DND-41 (cell line): ENCODE data around the gene HOXA2.

ENCODE experiments used
- ATAC-seq: fragments of 200-7000 bp; cut with Tn5 transposase; 3 replicates; pipeline ENCODE4 v1.9.1; 2021; ENCODE audit warnings: low read depth; ENCODE audit not compliant: insufficient read depth
- DNase-seq: peaks from one replicate; pipeline ENCODE4 v3.0.0-alpha.2; 2020
- H2AFZ ChIP-seq: 2 replicates; pipeline ENCODE4 v1.6.0; 2012; ENCODE audit warnings: low read depth, low read length
- H3K27ac ChIP-seq: 2 replicates; pipeline ENCODE4 v1.5.1; 2012; ENCODE audit warnings: low read length, inconsistent platforms
- H3K27me3 ChIP-seq: fragments of 200-600 bp; sonication (generic); 2 replicates; pipeline ENCODE4 v1.6.0; 2012; ENCODE audit warnings: low read length, mild to moderate bottlenecking, inconsistent platforms; ENCODE audit not compliant: insufficient read depth, poor library complexity
- H3K36me3 ChIP-seq: 2 replicates; pipeline ENCODE4 v1.5.1; 2012; ENCODE audit warnings: low read length, inconsistent platforms; ENCODE audit not compliant: insufficient read depth
- H3K4me1 ChIP-seq: 2 replicates; pipeline ENCODE4 v1.5.1; 2012; ENCODE audit warnings: mild to moderate bottlenecking, low read length; ENCODE audit not compliant: insufficient read depth
- H3K4me2 ChIP-seq: 2 replicates; pipeline ENCODE4 v1.6.0; 2012; ENCODE audit warnings: mild to moderate bottlenecking, moderate library complexity, low read length, inconsistent platforms; ENCODE audit not compliant: insufficient read depth
- H3K4me3 ChIP-seq, 2 experiments: fragments of 200-600 bp in 1 of 2; shearing (Covaris generic) in 1 of 2; 2 replicates each; pipeline ENCODE4 v1.5.1; 2012 to 2016; ENCODE audit warnings: inconsistent platforms in 2 of 2, low read length in 2 of 2, mild to moderate bottlenecking in 2 of 2, low read depth in 1 of 2, moderate library complexity in 1 of 2
- H3K79me2 ChIP-seq: 2 replicates; pipeline ENCODE4 v1.6.0; 2012; ENCODE audit warnings: low read length, inconsistent platforms; ENCODE audit not compliant: insufficient read depth
- H3K9ac ChIP-seq: 2 replicates; pipeline ENCODE4 v1.6.0; 2012; ENCODE audit warnings: low read depth, mild to moderate bottlenecking, inconsistent platforms, low read length, moderate library complexity
- H3K9me3 ChIP-seq: 2 replicates; pipeline ENCODE4 v1.5.1; 2012; ENCODE audit warnings: low read length, moderate library complexity, mild to moderate bottlenecking, inconsistent platforms; ENCODE audit not compliant: insufficient read depth, severe bottlenecking
- H4K20me1 ChIP-seq: 2 replicates; pipeline ENCODE4 v1.6.0; 2012; ENCODE audit warnings: low read length; ENCODE audit not compliant: insufficient read depth
- CTCF ChIP-seq: IDR thresholded peaks from 2 replicates; pipeline ENCODE4 v1.5.1; 2012; ENCODE audit warnings: borderline replicate concordance, low read length, moderate library complexity, mild to moderate bottlenecking; ENCODE audit not compliant: poor library complexity, severe bottlenecking; ENCODE audit errors: extremely low read depth
- EZH2 ChIP-seq: IDR thresholded peaks from 3 replicates; pipeline ENCODE4 v1.6.1; 2012; ENCODE audit warnings: borderline replicate concordance, low read depth, mild to moderate bottlenecking, moderate library complexity, low read length, inconsistent platforms; ENCODE audit not compliant: severe bottlenecking

Gene HOXA2

GRCh38 chr7:27131390-27131819, 28.9 kb upstream of the HOXA2 start:
- no peak overlapping the region for H3K4me2 ChIP-seq
- DNase-seq = no peak
- no peak for ATAC-seq
- H3K27me3 ChIP-seq = no peaks in the 10 kb centered on the region
- TF ChIP-seq EZH2 = no peak
- H3K36me3 ChIP-seq = no peaks in the 10 kb centered on the region
- H4K20me1 ChIP-seq = no peaks in the 10 kb centered on the region
- H3K9me3 ChIP-seq = no peaks in the 10 kb centered on the region
- H3K4me3 ChIP-seq = no peak overlapping the region
- H3K4me1 ChIP-seq = no peaks in the 10 kb centered on the region
- no peak overlapping the region for H3K9ac ChIP-seq
- no peak overlapping the region for H3K27ac ChIP-seq
- no peaks in the 10 kb centered on the region for H3K79me2 ChIP-seq
- no peak overlapping the region for H2AFZ ChIP-seq

GRCh38 chr7:27130540-27131389, 28.3 kb upstream of the HOXA2 start, which contains the start of gene HOXA4:
Gene HOXA4 (minus strand): TSS chr7:27130757. CDS start chr7:27130733, 24 bp downstream.
- DNase-seq (no peak), ATAC-seq (no peak)
- TF ChIP-seq EZH2 = no peak
- no peak for TF ChIP-seq CTCF
- Histone ChIP-seq H4K20me1 (no peaks in the 10 kb centered on the region), H3K9me3 (no peaks in the 10 kb centered on the region), H2AFZ (no peak within 1 kb of the TSS), H3K36me3 (no peaks in the 10 kb centered on the region), H3K4me3 (no peak within 1 kb of the TSS), H3K79me2 (no peaks in the 10 kb centered on the region), H3K9ac (no peak within 1 kb of the TSS), H3K27me3 (no peaks in the 10 kb centered on the region), H3K4me2 (no peak within 1 kb of the TSS), H3K27ac (no peak within 1 kb of the TSS), H3K4me1 (no peaks in the 10 kb centered on the region)

- ATAC-seq (no peak), DNase-seq (no peak)
- Histone ChIP-seq H2AFZ (no peak overlapping the region), H3K4me3 (no peak overlapping the region), H4K20me1 (no peaks in the 10 kb centered on the region), H3K9me3 (no peaks in the 10 kb centered on the region), H3K36me3 (no peaks in the 10 kb centered on the region), H3K79me2 (no peaks in the 10 kb centered on the region), H3K27me3 (no peaks in the 10 kb centered on the region), H3K4me1 (no peaks in the 10 kb centered on the region), H3K9ac (no peak overlapping the region), H3K4me2 (no peak overlapping the region), H3K27ac (no peak overlapping the region)
- no peak for TF ChIP-seq CTCF
- TF ChIP-seq EZH2 = no peak
Observed at GRCh38 chr7:27129729-27130539, 27.5 kb upstream of the HOXA2 start.
